ENCODE data around the gene JARID2.

DNA sequence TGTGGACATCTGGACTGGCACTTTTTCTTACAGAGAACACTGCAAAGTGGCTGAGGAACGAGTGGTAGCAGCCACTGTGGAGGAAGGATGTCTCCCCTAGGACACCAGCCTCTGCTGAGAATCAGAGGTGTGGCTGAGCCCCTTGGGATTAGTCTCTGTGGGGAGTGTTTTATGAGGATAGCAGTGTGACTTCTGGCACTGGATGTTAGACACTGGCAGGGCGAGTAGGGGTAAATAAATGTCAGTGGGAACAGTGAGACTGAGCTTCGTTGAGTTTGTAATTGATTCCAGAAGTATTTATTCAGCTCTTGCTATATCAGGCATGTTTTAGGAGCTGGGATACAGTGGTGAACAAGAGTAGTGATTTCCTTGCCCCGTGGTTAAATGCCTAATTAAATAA is 124.0 kb downstream of the JARID2 start:
- TF ChIP-seq, protein P1, sequence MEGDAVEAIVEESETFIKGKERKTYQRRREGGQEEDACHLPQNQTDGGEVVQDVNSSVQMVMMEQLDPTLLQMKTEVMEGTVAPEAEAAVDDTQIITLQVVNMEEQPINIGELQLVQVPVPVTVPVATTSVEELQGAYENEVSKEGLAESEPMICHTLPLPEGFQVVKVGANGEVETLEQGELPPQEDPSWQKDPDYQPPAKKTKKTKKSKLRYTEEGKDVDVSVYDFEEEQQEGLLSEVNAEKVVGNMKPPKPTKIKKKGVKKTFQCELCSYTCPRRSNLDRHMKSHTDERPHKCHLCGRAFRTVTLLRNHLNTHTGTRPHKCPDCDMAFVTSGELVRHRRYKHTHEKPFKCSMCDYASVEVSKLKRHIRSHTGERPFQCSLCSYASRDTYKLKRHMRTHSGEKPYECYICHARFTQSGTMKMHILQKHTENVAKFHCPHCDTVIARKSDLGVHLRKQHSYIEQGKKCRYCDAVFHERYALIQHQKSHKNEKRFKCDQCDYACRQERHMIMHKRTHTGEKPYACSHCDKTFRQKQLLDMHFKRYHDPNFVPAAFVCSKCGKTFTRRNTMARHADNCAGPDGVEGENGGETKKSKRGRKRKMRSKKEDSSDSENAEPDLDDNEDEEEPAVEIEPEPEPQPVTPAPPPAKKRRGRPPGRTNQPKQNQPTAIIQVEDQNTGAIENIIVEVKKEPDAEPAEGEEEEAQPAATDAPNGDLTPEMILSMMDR (IDR thresholded peaks at IDR 0.05), result no peak
- no peak for TF ChIP-seq POLR2A (IDR thresholded peaks at IDR 0.05)
- no peak for TF ChIP-seq EP300 (IDR thresholded peaks at IDR 0.05)
